IMR-90 (cell line): ENCODE measurements around the gene WASF3. TPM values are rescaled to one million over a fixed set of nuclear protein-coding genes. Genes with fewer than 3 reads are reported as not detected.

Experiments used
- ATAC-seq: fragments of 200-7000 bp; cut with Tn5 transposase; 2 replicates; pipeline ENCODE4 v1.9.1; 2020; ENCODE audit warnings: low read depth, mild to moderate bottlenecking, moderate library complexity
- BruUV-seq: library from RNA; stranded (reverse); fragments of 400-500 nt; replicated peaks from 2 replicates; lab custom pipeline; 2021; lab: Mats Ljungman, UMichigan
- CTCF ChIA-PET: fragments of 300-600 bp; formaldehyde crosslinking; extraction: SDS; loops from one replicate; lab custom pipeline; 2021; ENCODE audit warnings: antibody characterized with exemption; lab: Yijun Ruan, JAX
- POLR2A ChIA-PET: fragments of 300-600 bp; sonication (Branson Sonifier 250); formaldehyde crosslinking; loops from one replicate; lab custom pipeline; 2022; ENCODE audit warnings: antibody characterized with exemption; ENCODE audit not compliant: unreplicated experiment; lab: Charles Lee
- DNase-seq: peaks from one replicate; pipeline ENCODE4 v3.0.0; 2013
- H2AFZ ChIP-seq: replicated peaks from 2 replicates; pipeline ENCODE3; 2013; ENCODE audit warnings: low read length, mild to moderate bottlenecking; ENCODE audit not compliant: poor library complexity
- H2AK5ac ChIP-seq: 2 replicates; pipeline ENCODE4 v1.6.1; 2013; ENCODE audit warnings: low read depth, low read length, inconsistent platforms
- H2AK9ac ChIP-seq: replicated peaks from 2 replicates; pipeline ENCODE3; 2013; ENCODE audit warnings: mild to moderate bottlenecking, low read depth, low read length, moderate library complexity; ENCODE audit not compliant: poor library complexity
- H2BK120ac ChIP-seq: 2 replicates; pipeline ENCODE4 v1.6.1; 2013; ENCODE audit warnings: low read depth, low read length, inconsistent platforms
- H2BK15ac ChIP-seq: 3 replicates; pipeline ENCODE4 v1.6.1; 2013; ENCODE audit warnings: low read depth, low read length, inconsistent platforms
- H2BK20ac ChIP-seq: 2 replicates; pipeline ENCODE4 v1.6.1; 2013; ENCODE audit warnings: low read depth, mild to moderate bottlenecking, inconsistent platforms, low read length, moderate library complexity
- H2BK5ac ChIP-seq: 2 replicates; pipeline ENCODE4 v1.6.1; 2013; ENCODE audit warnings: mild to moderate bottlenecking, low read depth, low read length, inconsistent platforms; ENCODE audit not compliant: poor library complexity, severe bottlenecking
- H3K14ac ChIP-seq: replicated peaks from 2 replicates; pipeline ENCODE4 v1.6.1; 2013; ENCODE audit warnings: low read depth, low read length, inconsistent platforms
- H3K18ac ChIP-seq: 2 replicates; pipeline ENCODE4 v1.6.1; 2013; ENCODE audit warnings: low read depth, low read length, control low read depth
- H3K23ac ChIP-seq: 2 replicates; pipeline ENCODE4 v1.6.1; 2013; ENCODE audit warnings: low read depth, low read length, inconsistent platforms
- H3K27ac ChIP-seq: 2 replicates; pipeline ENCODE4 v1.5.1; 2013; ENCODE audit warnings: mild to moderate bottlenecking, control low read depth, low read length; ENCODE audit not compliant: insufficient read depth
- H3K27me3 ChIP-seq: 2 replicates; pipeline ENCODE4 v1.6.1; 2013; ENCODE audit warnings: low read length; ENCODE audit not compliant: control insufficient read depth, insufficient read depth
- H3K36me3 ChIP-seq: 2 replicates; pipeline ENCODE4 v1.6.1; 2013; ENCODE audit warnings: low read length, mixed read lengths; ENCODE audit not compliant: control insufficient read depth, insufficient read depth
- H3K4ac ChIP-seq: 2 replicates; pipeline ENCODE4 v1.6.1; 2013; ENCODE audit warnings: low read depth, low read length, inconsistent platforms
- H3K4me1 ChIP-seq: 2 replicates; pipeline ENCODE4 v1.6.1; 2013; ENCODE audit warnings: low read length, mixed read lengths; ENCODE audit not compliant: control insufficient read depth, insufficient read depth
- H3K4me2 ChIP-seq: 2 replicates; pipeline ENCODE4 v1.6.1; 2013; ENCODE audit warnings: low read depth, mild to moderate bottlenecking, control low read depth, low read length, moderate library complexity
- H3K4me3 ChIP-seq: 2 replicates; pipeline ENCODE4 v1.5.1; 2013; ENCODE audit warnings: low read depth, mild to moderate bottlenecking, control low read depth, low read length, moderate library complexity; ENCODE audit not compliant: insufficient read depth
- H3K56ac ChIP-seq: 2 replicates; pipeline ENCODE4 v1.6.1; 2013; ENCODE audit warnings: low read length, inconsistent platforms; ENCODE audit not compliant: insufficient read depth; ENCODE audit errors: extremely low read depth
- H3K79me1 ChIP-seq, 2 experiments: 2 replicates each; pipeline ENCODE4 v1.6.1; 2013; ENCODE audit warnings: low read length in 2 of 2, inconsistent platforms in 1 of 2, low read depth in 1 of 2
- H3K9ac ChIP-seq: 2 replicates; pipeline ENCODE4 v1.6.1; 2013; ENCODE audit warnings: low read depth, low read length, control low read depth
- H3K9me1 ChIP-seq: 2 replicates; pipeline ENCODE4 v1.6.1; 2013; ENCODE audit warnings: low read length, inconsistent platforms; ENCODE audit not compliant: insufficient read depth
- H3K9me3 ChIP-seq: 2 replicates; pipeline ENCODE4 v1.6.1; 2013; ENCODE audit warnings: low read length; ENCODE audit not compliant: control insufficient read depth, insufficient read depth
- H4K20me1 ChIP-seq: 2 replicates; pipeline ENCODE4 v1.6.1; 2013; ENCODE audit warnings: low read length, inconsistent platforms; ENCODE audit not compliant: insufficient read depth
- H4K5ac ChIP-seq: 2 replicates; pipeline ENCODE4 v1.6.1; 2013; ENCODE audit warnings: mild to moderate bottlenecking, low read depth, low read length, control low read depth
- H4K8ac ChIP-seq, 2 experiments: 2 replicates each; pipeline ENCODE4 v1.6.1; 2013; ENCODE audit warnings: low read depth in 2 of 2, low read length in 2 of 2, control low read depth in 1 of 2, inconsistent platforms in 1 of 2
- H4K91ac ChIP-seq: 2 replicates; pipeline ENCODE4 v1.6.1; 2013; ENCODE audit warnings: low read depth, low read length, inconsistent platforms; ENCODE audit not compliant: insufficient read depth
- MAFK ChIP-seq: IDR thresholded peaks from 2 replicates; pipeline ENCODE4 v1.6.1; 2012; ENCODE audit warnings: low read depth, low read length, improper control_type of control experiment
- WGBS, 2 experiments: methylation state at CpG; one replicate each; pipeline versions ENCODE4 v1.1.5 to v1.1.7; 2013; ENCODE audit warnings: missing lambda C conversion rate in 2 of 2; ENCODE audit not compliant: insufficient read length in 1 of 2; ENCODE audit errors: extremely low coverage in 2 of 2; 5-methylcytosine and 5-hydroxymethylcytosine counted together
- dilution Hi-C: fragments of 300-500 bp; cut with HindIII; formaldehyde crosslinking; loops from one replicate; pipeline ENCODE4 v1.14.3; 2018; ENCODE audit warnings: low sequenced_read_pairs; ENCODE audit not compliant: unreplicated experiment
- in situ Hi-C: fragments of 300-500 bp; cut with MboI; formaldehyde crosslinking; loops from 3 replicates; pipeline ENCODE4 v1.14.3; 2019; ENCODE audit warnings: low sequenced_read_pairs, inconsistent platforms, mixed read lengths
- intact Hi-C: fragments of 100-400 bp; cut with micrococcal nuclease; formaldehyde crosslinking; loops from 2 replicates; pipeline ENCODE4 v1.10.0; 2022
- polyA plus RNA-seq, 3 experiments: library from polyadenylated mRNA; depleted of rRNA; stranded (reverse); fragments of >200 nt; gene quantifications; 2 replicates each; pipeline ENCODE4 v1.2.3, GENCODE V29; 2012; ENCODE audit warnings: low replicate concordance in 1 of 3
- total RNA-seq: library from RNA; depleted of rRNA; stranded (reverse); fragments of >200 nt; gene quantifications from 2 replicates; pipeline ENCODE4 v1.2.3, GENCODE V29; 2012

Gene WASF3
- total and polyA plus RNA-seq, 2 of the 4 experiments (the other 2 are of a cell fraction): 4.3 to 11.4 TPM

DNA sequence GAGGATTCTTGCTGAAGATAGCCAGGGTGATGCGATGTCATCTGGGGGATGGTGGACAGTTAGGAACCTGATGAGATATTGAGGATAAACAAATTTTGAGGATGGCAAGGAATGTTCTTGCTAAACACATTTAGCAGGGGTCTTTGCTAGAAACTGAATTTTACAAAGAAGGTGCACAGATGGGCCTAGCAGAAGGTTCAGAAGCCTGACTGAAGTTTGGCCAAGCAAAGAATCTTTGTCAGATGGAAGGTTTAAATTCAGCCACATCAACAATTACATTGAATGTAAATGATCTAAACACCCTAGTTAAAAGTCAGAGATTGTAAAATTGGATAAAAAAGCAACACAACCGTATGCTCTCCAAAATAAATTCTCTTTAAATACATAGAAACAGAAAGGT lies 68.8 kb downstream of the WASF3 start:
- POLR2A ChIA-PET: no interaction called here
- no peaks in the 10 kb centered on the region for H3K4me1 ChIP-seq
- in situ Hi-C loops: no loop called here
- no peak overlapping the region for H3K18ac ChIP-seq
- CTCF ChIA-PET: no interaction called here
- H2BK5ac ChIP-seq: no peak overlapping the region
- no peaks in the 10 kb centered on the region for H3K27me3 ChIP-seq
- H3K9me1 ChIP-seq: no peaks in the 10 kb centered on the region
- H2BK20ac ChIP-seq: no peak overlapping the region
- no peak overlapping the region for H2AFZ ChIP-seq
- DNase-seq: no peak
- BruUV-seq: no TSS peak
- TF ChIP-seq MAFK: no peak
- H3K79me1 ChIP-seq: peaks cover 14 to 21% of the 10 kb centered on the region in 2 experiments; a peak in 3 of 4 replicates
- no peak overlapping the region for H3K9ac ChIP-seq
- no peak overlapping the region for H4K91ac ChIP-seq
- no peak overlapping the region for H3K27ac ChIP-seq
- H2AK5ac ChIP-seq: no peak overlapping the region
- H3K14ac ChIP-seq: no peak overlapping the region
- H3K56ac ChIP-seq: no peak overlapping the region
- dilution Hi-C loops: no loop called here
- no peak overlapping the region for H2BK120ac ChIP-seq
- H2BK15ac ChIP-seq: no peak overlapping the region
- no peak overlapping the region for H2AK9ac ChIP-seq
- H3K4ac ChIP-seq: no peak overlapping the region
- no peak overlapping the region for H4K5ac ChIP-seq
- intact Hi-C loops: loop anchor here (5.0 kb wide), 1 partner anchor 444 kb away; no protein-coding TSS in a partner anchor
- peaks cover 12% of the 10 kb centered on the region for H3K9me3 ChIP-seq
- H3K36me3 ChIP-seq: peaks cover 12% of the 10 kb centered on the region
- ATAC-seq: no peak
- no peak overlapping the region for H3K23ac ChIP-seq
- no peak overlapping the region for H4K8ac ChIP-seq
- H3K4me3 ChIP-seq: no peak overlapping the region
- H3K4me2 ChIP-seq: no peak overlapping the region
- H4K20me1 ChIP-seq: peaks cover 12% of the 10 kb centered on the region; the same call in 1 of the 2 replicates
- 100% methylated on average over 1 of the region's 2 CpGs; no CpG with 5 or more reads in 1 of the 2 experiments for WGBS, 2 experiments
